ENCODE measurements around the gene CRYL1.
A peak's percentile ranks its signal among the peaks of the same experiment; 100 is the strongest.

CRYL1 gene

DNA sequence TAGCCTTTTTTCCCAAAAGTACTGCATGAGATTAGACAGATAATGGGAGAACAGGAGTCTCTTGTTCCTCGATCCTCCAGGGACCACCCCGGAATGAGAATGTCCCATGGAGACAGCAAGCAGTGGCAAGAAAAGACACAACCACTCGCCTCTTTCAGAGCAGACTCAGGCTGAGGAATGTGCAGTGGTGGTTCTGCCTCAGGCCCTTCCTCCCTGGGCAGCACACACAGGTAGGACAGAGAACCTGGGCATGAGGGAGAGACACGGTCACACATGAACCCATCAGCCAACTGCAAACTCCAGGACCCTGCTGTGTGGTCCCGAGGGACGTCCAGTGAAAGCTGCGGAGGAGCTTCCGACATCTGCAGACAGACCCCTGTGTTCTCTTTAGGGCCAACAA lies 31.0 kb downstream of the CRYL1 start:
- DNase-seq (no peak), ATAC-seq (replicated peaks) (no peak)
- Mint-ChIP-seq H3K36me3 (no peaks in the 10 kb centered on the region), H3K4me3 (no peak overlapping the region), H3K9me3 (no peaks in the 10 kb centered on the region), H3K4me1 (no peaks in the 10 kb centered on the region), H3K27ac (no peak overlapping the region), H3K27me3 (no peaks in the 10 kb centered on the region)

DNA sequence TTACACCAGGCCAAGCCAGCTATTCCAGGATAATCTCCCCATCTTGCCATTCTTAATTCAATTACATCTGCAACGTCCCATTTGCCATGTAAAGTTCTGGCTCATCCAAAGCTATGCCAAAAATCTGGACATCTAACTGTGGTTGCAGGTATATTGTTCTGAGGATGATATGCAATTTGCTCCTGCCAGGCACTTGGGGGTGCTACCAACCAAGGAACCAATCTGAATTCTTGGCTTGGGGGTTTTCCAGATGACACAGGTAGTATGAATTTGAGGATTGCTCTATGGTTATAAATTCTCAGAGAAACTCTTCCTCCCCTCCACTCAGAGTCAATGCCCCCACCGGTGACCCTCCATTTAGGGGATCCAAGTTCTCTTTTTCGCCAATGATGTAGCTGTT lies 33.0 kb downstream of the CRYL1 start:
- Mint-ChIP-seq H3K27ac (no peak overlapping the region), H3K27me3 (no peaks in the 10 kb centered on the region)

DNA sequence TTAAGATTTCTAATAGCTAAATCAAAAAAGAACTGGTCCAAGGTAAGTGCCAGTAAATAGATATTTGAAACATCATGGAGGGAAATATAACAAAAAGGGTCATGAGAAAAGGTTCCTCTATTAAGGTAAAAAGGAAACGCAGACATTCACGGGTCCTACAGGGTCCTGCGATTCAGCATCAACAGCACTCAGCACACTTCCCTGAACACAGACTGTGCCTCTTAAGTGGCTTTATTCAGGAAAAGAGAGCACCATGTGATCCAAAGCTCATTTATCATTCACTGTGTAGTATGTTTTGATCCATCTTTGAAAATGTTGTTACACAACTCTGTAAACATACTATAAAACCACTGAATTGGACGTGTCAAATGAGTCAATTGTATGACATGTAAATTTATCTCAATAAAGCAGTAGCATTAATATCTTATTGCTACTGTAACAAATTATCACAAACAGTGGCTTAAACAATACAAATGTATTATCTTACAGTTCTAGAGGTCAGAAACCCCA lies 33.7 kb downstream of the CRYL1 start:
- no peak overlapping the region for H3K27ac Mint-ChIP-seq
- H3K4me1 Mint-ChIP-seq, result no peaks in the 10 kb centered on the region
- no peaks in the 10 kb centered on the region for H3K9me3 Mint-ChIP-seq
- ATAC-seq (replicated peaks) (no peak), DNase-seq (no peak)
- H3K4me3 Mint-ChIP-seq, result no peak overlapping the region
- no peaks in the 10 kb centered on the region for H3K36me3 Mint-ChIP-seq
- H3K27me3 Mint-ChIP-seq, result no peaks in the 10 kb centered on the region

More for the DNA sequence above, 33.0 kb downstream of the CRYL1 start:
- Mint-ChIP-seq H3K36me3 (no peaks in the 10 kb centered on the region), H3K9me3 (no peaks in the 10 kb centered on the region), H3K4me3 (no peak overlapping the region), H3K4me1 (no peaks in the 10 kb centered on the region)
- DNase-seq (peak; percentile 23), ATAC-seq (replicated peaks) (peak; percentile 60 to 65)

DNA sequence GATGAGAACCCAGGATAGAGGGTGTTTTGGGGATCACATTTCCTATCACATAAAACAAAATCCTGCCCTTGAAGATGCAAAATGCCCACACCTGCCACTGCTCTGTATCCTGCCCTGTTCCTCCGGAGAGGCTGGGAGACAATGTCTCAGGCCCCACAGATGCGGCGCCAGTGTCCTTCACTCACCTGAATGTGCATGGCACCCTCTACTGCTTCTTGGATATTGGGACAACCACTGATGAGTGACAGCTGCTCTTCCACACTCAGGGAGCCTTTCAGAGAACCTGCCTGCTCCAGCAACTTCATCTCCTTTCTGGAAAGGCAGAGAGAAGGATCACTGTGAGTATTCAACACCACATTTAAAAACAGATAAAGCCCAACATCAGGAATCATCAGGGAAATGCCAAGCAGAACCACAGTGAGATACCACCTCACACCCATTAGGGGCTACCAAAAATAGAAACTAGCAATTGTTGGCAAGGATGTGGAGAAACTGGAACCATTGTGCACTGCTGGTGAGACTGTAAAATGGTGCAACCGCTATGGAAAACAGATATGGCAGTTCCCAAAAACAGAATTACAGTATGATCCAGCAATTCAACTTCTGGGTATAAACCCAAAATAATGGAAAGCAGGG lies 36.4 kb downstream of the CRYL1 start:
- Mint-ChIP-seq H3K27me3 (no peaks in the 10 kb centered on the region), H3K9me3 (no peaks in the 10 kb centered on the region), H3K36me3 (peaks cover 0 to 5% of the 10 kb centered on the region in 2 donors), H3K27ac (no peak overlapping the region), H3K4me3 (no peak overlapping the region), H3K4me1 (no peaks in the 10 kb centered on the region)
- DNase-seq (no peak), ATAC-seq (replicated peaks) (no peak)

DNA sequence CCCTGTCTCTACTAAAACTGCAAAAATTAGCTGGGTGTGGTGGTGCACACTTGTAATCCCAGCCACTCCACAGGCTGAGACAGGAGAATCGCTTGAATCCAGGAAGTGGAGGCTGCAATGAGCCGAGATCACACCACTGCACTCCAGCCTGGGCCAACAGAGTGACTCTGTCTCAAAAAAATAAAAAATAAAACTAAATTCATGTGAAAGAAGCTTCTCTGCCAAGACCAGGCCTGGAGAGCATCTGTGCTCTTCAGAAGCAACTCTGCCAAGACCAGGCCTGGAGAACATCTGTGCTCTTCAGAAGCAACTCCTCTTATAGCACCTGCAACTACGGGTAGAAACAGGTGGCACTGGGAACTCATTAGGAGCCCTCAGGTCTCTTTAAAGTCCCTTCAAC lies 37.7 kb downstream of the CRYL1 start:
- H3K27me3 Mint-ChIP-seq, result no peaks in the 10 kb centered on the region
- H3K27ac Mint-ChIP-seq, result no peak overlapping the region
- H3K4me1 Mint-ChIP-seq, result no peaks in the 10 kb centered on the region
- DNase-seq (no peak), ATAC-seq (replicated peaks) (no peak)
- H3K9me3 Mint-ChIP-seq, result no peaks in the 10 kb centered on the region
- H3K4me3 Mint-ChIP-seq, result no peak overlapping the region
- H3K36me3 Mint-ChIP-seq, result peaks cover 0 to 5% of the 10 kb centered on the region in 2 donors

DNA sequence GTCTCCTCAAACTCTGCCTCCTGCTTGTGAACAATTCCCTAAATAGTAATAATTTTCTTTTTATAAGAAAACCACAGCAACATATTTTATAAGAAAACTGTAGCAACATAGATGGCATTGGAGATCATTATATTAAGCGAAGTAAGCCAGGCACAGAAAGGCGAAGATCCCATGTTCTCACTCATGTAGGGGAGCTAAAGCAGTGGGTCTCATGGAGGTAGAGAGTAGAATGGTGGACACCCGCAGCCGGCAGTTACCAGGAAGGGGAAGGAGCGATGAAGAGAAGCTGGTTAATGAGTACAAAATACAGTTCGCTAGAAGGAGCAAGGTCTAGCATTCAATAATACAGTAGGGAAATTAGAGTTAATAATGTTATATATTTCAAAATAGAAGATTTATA lies 42.9 kb downstream of the CRYL1 start:
- Mint-ChIP-seq H3K27me3 (no peaks in the 10 kb centered on the region), H3K27ac (no peak overlapping the region), H3K4me3 (no peak overlapping the region), H3K4me1 (peaks cover 4 to 9% of the 10 kb centered on the region in 2 donors), H3K36me3 (peaks cover 0 to 5% of the 10 kb centered on the region in 2 donors), H3K9me3 (no peaks in the 10 kb centered on the region)
- DNase-seq, result no peak
- ATAC-seq (replicated peaks), result no peak

DNA sequence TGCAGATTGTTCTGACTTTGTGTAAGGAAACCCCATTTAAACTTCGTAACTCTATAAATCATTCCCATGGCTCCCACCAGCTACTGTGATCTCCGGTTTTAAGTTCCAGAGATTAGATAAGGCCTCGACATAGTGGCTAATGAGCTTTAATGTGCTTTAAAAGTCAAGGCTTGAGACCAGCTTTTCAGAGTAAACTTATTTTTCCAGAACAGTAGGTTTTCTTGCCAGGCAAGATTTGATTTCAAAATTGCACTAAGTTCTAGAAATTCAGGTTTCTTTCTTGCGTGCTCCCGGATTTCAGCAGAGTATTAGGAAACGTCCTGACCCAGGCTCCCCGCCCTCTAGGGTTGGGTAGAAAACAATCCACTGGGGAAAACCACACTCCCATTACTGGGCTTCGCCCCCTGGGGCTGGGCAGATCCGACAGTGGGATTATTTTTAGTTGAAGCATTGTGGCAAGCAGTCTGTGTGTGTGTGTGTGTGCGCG lies 43.3 kb downstream of the CRYL1 start:
- H3K36me3 Mint-ChIP-seq, result peaks cover 0 to 5% of the 10 kb centered on the region in 2 donors

DNA sequence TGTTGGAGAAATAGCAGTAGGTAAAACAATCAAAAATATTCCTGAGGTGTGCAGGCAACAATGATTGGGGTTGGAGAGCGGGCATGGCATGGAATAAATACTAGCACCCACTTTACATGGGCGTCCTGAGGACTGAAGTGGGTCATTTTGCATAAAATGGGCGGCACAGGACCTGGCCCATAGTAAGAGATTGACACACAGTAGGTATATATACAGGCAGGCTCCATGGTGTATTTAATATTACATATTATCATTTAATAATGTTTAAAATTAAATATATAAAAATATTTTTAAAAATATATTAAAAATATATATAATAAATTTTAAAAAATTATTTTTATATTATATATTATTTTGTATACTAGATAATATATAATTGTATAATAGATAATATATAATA lies 48.3 kb downstream of the CRYL1 start:
- Mint-ChIP-seq H3K4me1 (peaks cover 24 to 35% of the 10 kb centered on the region in 2 donors), H3K36me3 (no peaks in the 10 kb centered on the region), H3K27me3 (no peaks in the 10 kb centered on the region), H3K27ac (no peak overlapping the region), H3K4me3 (no peak overlapping the region), H3K9me3 (no peaks in the 10 kb centered on the region)
- DNase-seq (no peak), ATAC-seq (replicated peaks) (no peak)

More for the DNA sequence above, 43.3 kb downstream of the CRYL1 start:
- H3K27ac Mint-ChIP-seq, result no peak overlapping the region
- no peaks in the 10 kb centered on the region for H3K9me3 Mint-ChIP-seq
- H3K4me1 Mint-ChIP-seq, result peaks cover 4 to 9% of the 10 kb centered on the region in 2 donors
- no peaks in the 10 kb centered on the region for H3K27me3 Mint-ChIP-seq
- H3K4me3 Mint-ChIP-seq, result no peak overlapping the region
- ATAC-seq (replicated peaks) (no peak), DNase-seq (no peak)

DNA sequence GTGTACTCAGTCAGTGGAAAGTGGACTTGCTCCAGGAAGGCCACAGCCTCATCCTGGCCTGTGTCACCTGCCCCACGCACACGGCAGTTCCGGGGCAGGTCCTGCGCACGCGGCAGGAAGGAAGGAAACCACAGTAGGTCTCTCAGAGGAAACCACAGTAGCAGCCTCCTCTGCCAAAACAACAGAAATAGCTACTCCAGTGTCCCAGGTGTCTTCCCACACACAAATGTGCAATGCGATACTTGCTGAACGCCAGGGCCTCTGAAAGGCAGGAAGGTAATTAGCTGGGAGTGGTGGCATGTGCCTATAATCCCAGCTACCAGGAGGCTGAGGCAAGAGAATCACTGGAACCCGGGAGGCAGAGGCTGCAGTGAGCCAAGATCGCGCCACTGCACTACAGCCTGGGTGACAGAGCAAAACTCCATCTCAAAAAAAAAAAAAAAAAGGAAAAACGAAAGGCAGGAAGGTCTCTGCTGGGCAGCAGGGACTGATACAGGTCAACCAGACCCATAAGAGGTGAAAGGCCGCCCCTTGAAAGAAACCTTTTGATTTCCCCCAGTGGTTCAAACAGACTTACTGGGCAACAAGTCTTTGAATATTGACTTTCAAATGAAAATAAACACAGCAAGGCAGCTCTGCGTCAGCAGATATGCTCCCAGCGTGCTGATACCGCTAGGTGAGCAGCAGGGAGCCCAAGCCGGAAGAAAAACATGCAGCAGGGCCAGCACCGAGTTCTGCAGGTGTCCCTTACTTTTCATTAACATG lies 49.5 kb downstream of the CRYL1 start:
- peaks cover 25 to 41% of the 10 kb centered on the region in 2 donors for H3K4me1 Mint-ChIP-seq
- DNase-seq, result peak; percentile 27
- H3K27ac Mint-ChIP-seq, result peak overlapping the region; percentile 92

DNA sequence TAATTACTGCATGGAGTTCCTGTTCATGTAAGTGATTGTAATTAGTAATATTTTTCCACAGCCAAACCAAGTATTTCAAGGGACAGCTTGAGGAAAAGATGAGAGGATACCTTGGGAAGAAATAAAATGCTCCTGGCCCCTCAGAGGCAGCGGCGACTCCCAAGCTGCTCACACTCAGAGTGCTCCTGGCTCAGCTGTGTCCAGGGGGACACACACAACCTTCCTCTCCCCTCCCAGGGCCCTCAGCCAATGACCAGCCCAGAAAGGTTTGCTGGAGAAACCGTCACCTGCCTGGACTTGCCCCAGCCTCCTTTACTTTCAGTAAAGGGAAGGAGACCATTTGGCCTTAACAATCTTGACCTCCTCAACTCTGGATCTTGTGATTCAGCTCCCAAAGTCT lies 51.1 kb downstream of the CRYL1 start:
- Mint-ChIP-seq H3K4me3 (no peak overlapping the region), H3K27me3 (no peaks in the 10 kb centered on the region), H3K27ac (peak overlapping the region; percentile 92), H3K9me3 (peaks cover 0 to 3% of the 10 kb centered on the region in 2 donors), H3K4me1 (peaks cover 23 to 32% of the 10 kb centered on the region in 2 donors), H3K36me3 (peaks cover 0 to 4% of the 10 kb centered on the region in 2 donors)
- no peak for DNase-seq
- ATAC-seq (replicated peaks), result no peak

More for the DNA sequence above, 49.5 kb downstream of the CRYL1 start:
- H3K36me3 Mint-ChIP-seq, result peaks cover 0 to 4% of the 10 kb centered on the region in 2 donors
- H3K9me3 Mint-ChIP-seq, result peaks cover 0 to 3% of the 10 kb centered on the region in 2 donors
- peak; percentile 92 to 98 for ATAC-seq (replicated peaks)
- no peaks in the 10 kb centered on the region for H3K27me3 Mint-ChIP-seq
- H3K4me3 Mint-ChIP-seq, result peak overlapping the region; percentile 64 to 70

DNA sequence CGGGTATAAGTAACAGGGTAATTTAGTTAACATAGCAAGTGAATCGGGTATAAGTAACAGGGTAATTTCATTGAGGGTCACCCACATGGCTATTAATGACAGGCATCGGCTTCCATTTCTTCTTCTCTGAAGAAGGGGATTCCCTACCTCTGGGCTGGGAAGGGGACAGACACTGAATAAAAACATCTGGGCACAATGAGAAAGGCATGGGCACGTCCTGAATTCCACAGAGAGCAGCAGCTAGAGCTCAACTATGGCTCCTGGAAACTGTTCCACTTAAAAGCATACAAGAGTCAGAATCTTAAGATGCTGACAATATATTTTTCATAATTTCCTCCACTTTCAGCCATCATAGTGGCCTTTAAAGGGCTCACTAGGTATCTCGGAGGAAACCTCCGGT lies 51.8 kb downstream of the CRYL1 start:
- no peaks in the 10 kb centered on the region for H3K27me3 Mint-ChIP-seq
- peaks cover 20 to 32% of the 10 kb centered on the region in 2 donors for H3K4me1 Mint-ChIP-seq
- no peak overlapping the region for H3K4me3 Mint-ChIP-seq
- H3K27ac Mint-ChIP-seq, result no peak overlapping the region
- DNase-seq, result no peak
- no peak for ATAC-seq (replicated peaks)
- peaks cover 0 to 4% of the 10 kb centered on the region in 2 donors for H3K36me3 Mint-ChIP-seq
- H3K9me3 Mint-ChIP-seq, result peaks cover 0 to 3% of the 10 kb centered on the region in 2 donors

DNA sequence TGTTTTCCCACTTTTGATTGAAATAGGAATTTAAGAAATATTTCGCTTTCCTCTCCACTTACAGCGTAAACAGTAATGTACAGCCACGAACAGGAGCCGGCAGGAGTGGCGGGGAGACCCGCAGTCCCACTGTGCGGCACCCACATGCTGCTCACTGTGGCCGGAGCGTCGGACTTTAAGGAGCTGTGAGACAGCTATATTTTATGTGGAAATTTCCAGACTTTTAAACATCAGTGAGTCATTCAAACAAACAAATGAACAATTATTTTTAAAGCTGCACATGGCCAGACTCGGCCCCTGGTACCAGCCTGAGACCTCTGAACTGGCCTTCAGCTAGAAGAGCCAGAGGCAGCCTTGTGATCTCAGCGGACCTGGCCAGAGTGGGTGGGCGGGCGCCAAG lies 52.5 kb downstream of the CRYL1 start:
- Mint-ChIP-seq H3K9me3 (peaks cover 0 to 3% of the 10 kb centered on the region in 2 donors), H3K27ac (no peak overlapping the region)
- DNase-seq, result no peak

DNA sequence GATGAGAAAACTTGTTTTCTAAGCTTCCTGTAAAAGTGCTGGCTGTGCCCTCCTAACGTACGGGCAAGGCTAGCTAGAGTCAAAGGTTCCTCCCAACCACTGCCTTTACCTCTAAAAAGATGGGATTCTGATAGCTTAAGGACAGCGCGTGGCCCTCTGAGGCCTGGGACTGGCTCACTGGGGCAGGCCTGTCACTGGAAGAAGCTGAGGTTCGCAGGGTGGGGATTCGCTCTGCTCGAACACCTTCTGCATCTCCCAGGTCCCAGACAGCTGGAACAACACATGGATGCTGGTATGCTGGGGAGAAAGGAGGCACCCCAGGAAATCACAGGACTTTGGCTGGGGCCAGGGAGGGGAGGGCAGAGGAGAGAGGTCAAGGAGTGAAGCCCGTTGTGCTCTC lies 53.1 kb downstream of the CRYL1 start:
- no peak overlapping the region for H3K4me3 Mint-ChIP-seq
- peaks cover 0 to 3% of the 10 kb centered on the region in 2 donors for H3K9me3 Mint-ChIP-seq
- H3K4me1 Mint-ChIP-seq, result peaks cover 20 to 32% of the 10 kb centered on the region in 2 donors
- no peak for ATAC-seq (replicated peaks)
- H3K27me3 Mint-ChIP-seq, result no peaks in the 10 kb centered on the region
- no peak for DNase-seq
- H3K36me3 Mint-ChIP-seq, result peaks cover 0 to 4% of the 10 kb centered on the region in 2 donors
- H3K27ac Mint-ChIP-seq, result no peak overlapping the region

More for the DNA sequence above, 52.5 kb downstream of the CRYL1 start:
- H3K4me3 Mint-ChIP-seq, result no peak overlapping the region
- no peaks in the 10 kb centered on the region for H3K27me3 Mint-ChIP-seq
- ATAC-seq (replicated peaks), result no peak
- peaks cover 0 to 4% of the 10 kb centered on the region in 2 donors for H3K36me3 Mint-ChIP-seq
- peaks cover 20 to 32% of the 10 kb centered on the region in 2 donors for H3K4me1 Mint-ChIP-seq

DNA sequence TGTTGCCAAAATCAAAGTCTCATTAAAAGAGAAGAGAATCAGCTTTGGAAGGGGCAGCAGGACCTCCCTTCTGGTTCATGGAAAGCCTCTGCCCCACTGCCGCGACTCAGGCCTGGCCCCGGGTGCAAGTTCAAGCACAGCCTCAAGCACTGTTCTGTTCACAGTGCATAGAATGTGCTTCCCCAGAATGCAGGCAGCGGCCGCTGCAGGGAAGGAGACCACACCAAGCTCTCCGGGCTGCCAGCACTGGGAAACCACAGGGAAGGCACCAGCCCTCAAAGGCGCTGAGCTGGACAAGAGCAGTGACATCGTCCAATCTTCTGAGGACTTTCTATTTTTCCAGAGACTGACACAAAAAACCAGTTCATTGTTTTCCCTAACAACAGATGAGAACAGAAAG lies 55.5 kb downstream of the CRYL1 start:
- peaks cover 0 to 4% of the 10 kb centered on the region in 2 donors for H3K36me3 Mint-ChIP-seq

More for the DNA sequence above, 55.5 kb downstream of the CRYL1 start:
- H3K4me3 Mint-ChIP-seq, result no peak overlapping the region
- no peak for ATAC-seq (replicated peaks)
- peaks cover 0 to 3% of the 10 kb centered on the region in 2 donors for H3K9me3 Mint-ChIP-seq
- no peaks in the 10 kb centered on the region for H3K27me3 Mint-ChIP-seq
- peaks cover 6 to 13% of the 10 kb centered on the region in 2 donors for H3K4me1 Mint-ChIP-seq
- no peak overlapping the region for H3K27ac Mint-ChIP-seq
- DNase-seq, result no peak
